HL-60 (cell line): Measurements from ENCODE around the gene VPS35L.

ENCODE experiments used
- DNase-seq, 2 experiments: peaks; one replicate each; pipeline ENCODE4 v3.0.0-alpha.2; 2010 to 2020; ENCODE audit warnings: low read depth in 1 of 2, low spot score in 1 of 2
- H3K27ac ChIP-seq: fragments of 250-450 bp; sonication (Bioruptor Pico); replicated peaks from 2 replicates; pipeline ENCODE4 v1.5.1; 2020; ENCODE audit warnings: mild to moderate bottlenecking, moderate library complexity
- H3K27me3 ChIP-seq: fragments of 250-450 bp; sonication (Bioruptor Pico); 2 replicates; pipeline ENCODE4 v1.5.1; 2021; ENCODE audit warnings: mild to moderate bottlenecking, moderate library complexity; ENCODE audit not compliant: insufficient read depth, poor library complexity, severe bottlenecking
- H3K4me3 ChIP-seq: replicated peaks from 2 replicates; pipeline ENCODE4 v1.5.1; 2011; ENCODE audit warnings: mild to moderate bottlenecking, control low read depth, low read length; ENCODE audit not compliant: insufficient read depth
- CTCF ChIP-seq: IDR thresholded peaks from one replicate; pipeline ENCODE4 v1.5.1; 2011; ENCODE audit warnings: low read length, control low read depth, inconsistent platforms; ENCODE audit not compliant: insufficient read depth
- GABPA ChIP-seq: IDR thresholded peaks from 2 replicates; pipeline ENCODE4 v1.6.1; 2012; ENCODE audit warnings: low read depth
- POLR2AphosphoS5 ChIP-seq: IDR thresholded peaks from 2 replicates; pipeline ENCODE4 v1.6.1; 2012; ENCODE audit warnings: low read depth
- REST ChIP-seq: IDR thresholded peaks from 2 replicates; pipeline ENCODE4 v1.6.1; 2012; ENCODE audit warnings: low read depth; ENCODE audit not compliant: insufficient replicate concordance
- SPI1 ChIP-seq: IDR thresholded peaks from 2 replicates; pipeline ENCODE4 v1.6.1; 2012; ENCODE audit warnings: low read depth, mild to moderate bottlenecking, borderline replicate concordance

VPS35L gene

GRCh38 chr16:19685176-19685575 lies 129.7 kb downstream of the VPS35L start:
- TF ChIP-seq GABPA: no peak
- no peak for TF ChIP-seq REST
- TF ChIP-seq SPI1: no peak
- no peak for TF ChIP-seq POLR2AphosphoS5
- TF ChIP-seq CTCF: no peak
- Histone ChIP-seq H3K27me3 (no peaks in the 10 kb centered on the region), H3K27ac (no peak overlapping the region), H3K4me3 (no peak overlapping the region)
- no peak for DNase-seq

- no peak for DNase-seq
- Histone ChIP-seq H3K4me3 (no peak overlapping the region), H3K27me3 (no peaks in the 10 kb centered on the region), H3K27ac (no peak overlapping the region)
- TF ChIP-seq POLR2AphosphoS5 (no peak), CTCF (no peak)
These were observed 131.8 kb downstream of the VPS35L start for GRCh38 chr16:19687279-19687678.

- TF ChIP-seq GABPA (no peak), POLR2AphosphoS5 (no peak), CTCF (no peak), REST (no peak), SPI1 (no peak)
- no peak overlapping the region for H3K27ac ChIP-seq
- H3K27me3 ChIP-seq: no peaks in the 10 kb centered on the region
- no peak overlapping the region for H3K4me3 ChIP-seq
- peak in 1 of 2 experiments; percentile 18 for DNase-seq
These were observed 133.0 kb downstream of the VPS35L start for GRCh38 chr16:19688396-19689024.

GRCh38 chr16:19689342-19689741 lies 133.8 kb downstream of the VPS35L start:
- no peak for DNase-seq
- Histone ChIP-seq H3K4me3 (no peak overlapping the region), H3K27ac (no peak overlapping the region), H3K27me3 (no peaks in the 10 kb centered on the region)
- TF ChIP-seq SPI1: no peak
- TF ChIP-seq CTCF: no peak
- no peak for TF ChIP-seq REST
- TF ChIP-seq GABPA: no peak
- no peak for TF ChIP-seq POLR2AphosphoS5
